Suprapubic skin (tissue), 4 donors: ENCODE measurements around the gene SLC5A11. TPM values are rescaled to one million over a fixed set of nuclear protein-coding genes. Genes with fewer than 3 reads are reported as not detected.
A peak's percentile ranks its signal among the peaks of the same experiment; 100 is the strongest.

Experiments
- DNase-seq, 2 donors: peaks; one replicate each; pipeline ENCODE4 v3.0.0-alpha.2; 2019; ENCODE audit warnings: low spot score in 2 of 2
- H3K27ac ChIP-seq: fragments of 200-600 bp; sonication (generic); one replicate; pipeline ENCODE4 v1.5.1; 2019
- H3K27me3 ChIP-seq: fragments of 200-600 bp; sonication (generic); one replicate; pipeline ENCODE4 v1.5.1; 2019
- H3K36me3 ChIP-seq: fragments of 200-600 bp; sonication (generic); one replicate; pipeline ENCODE4 v1.5.1; 2019
- H3K4me1 ChIP-seq: fragments of 200-600 bp; sonication (generic); one replicate; pipeline ENCODE4 v1.5.1; 2019
- H3K4me3 ChIP-seq: fragments of 200-600 bp; sonication (generic); one replicate; pipeline ENCODE4 v1.5.1; 2019; ENCODE audit warnings: mild to moderate bottlenecking
- H3K9me3 ChIP-seq: fragments of 200-600 bp; sonication (generic); one replicate; pipeline ENCODE4 v1.5.1; 2019
- CTCF ChIP-seq, 2 donors: fragments of 200-600 bp in 1 of 2; fragments of 450-650 bp in 1 of 2; sonication (generic) in 1 of 2; IDR thresholded peaks; one replicate each; pipeline ENCODE4 v1.5.1; 2016 to 2019; ENCODE audit warnings: antibody characterized with exemption in 2 of 2, mild to moderate bottlenecking in 1 of 2, moderate library complexity in 1 of 2
- EP300 ChIP-seq: sonication (generic); formaldehyde crosslinking; IDR thresholded peaks from one replicate; pipeline ENCODE4 v1.6.1; 2017; ENCODE audit warnings: antibody characterized with exemption
- POLR2A ChIP-seq, 2 donors: fragments of 450-650 bp; IDR thresholded peaks; one replicate each; pipeline ENCODE4 v1.6.1; 2017; ENCODE audit warnings: antibody characterized with exemption in 2 of 2, mild to moderate bottlenecking in 2 of 2, moderate library complexity in 2 of 2
- POLR2AphosphoS5 ChIP-seq, 3 donors: sonication (generic); formaldehyde crosslinking; IDR thresholded peaks; one replicate each; pipeline ENCODE4 v1.6.1; 2017; ENCODE audit warnings: antibody characterized with exemption in 3 of 3
- WGBS: methylation state at CpG from one replicate; pipeline ENCODE4 v1.1.5; 2018; 5-methylcytosine and 5-hydroxymethylcytosine counted together
- total RNA-seq, 4 donors: library from RNA; depleted of rRNA; stranded (reverse); fragments of >200 nt; gene quantifications; one replicate each; pipeline ENCODE4 v1.1.0, GENCODE V29; 2016

Gene SLC5A11
- total RNA-seq, 4 donors from 2014 or later: 0.55 to 0.64 TPM; not detected in 2

DNA sequence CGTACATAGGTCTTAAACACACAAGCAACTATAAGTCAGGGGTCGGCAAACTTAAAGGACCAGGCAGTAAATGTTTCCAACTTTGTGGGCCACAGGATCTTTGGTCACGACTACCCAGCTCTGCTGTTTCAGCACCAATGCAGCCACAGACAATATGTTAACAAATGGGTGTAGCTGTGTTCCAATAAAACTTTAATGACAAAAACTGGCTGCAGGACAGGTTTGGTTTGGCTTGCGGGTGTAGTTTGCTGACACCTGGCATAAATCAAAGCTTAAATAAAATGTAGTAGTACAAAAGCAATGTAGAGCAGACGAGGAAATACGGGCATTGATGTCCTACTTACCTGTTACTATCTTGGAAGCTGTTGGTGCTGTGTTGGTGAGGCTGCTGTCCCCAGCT lies 84.7 kb downstream of the SLC5A11 start:
- Histone ChIP-seq H3K4me1 (no peaks in the 10 kb centered on the region), H3K27me3 (no peaks in the 10 kb centered on the region), H3K36me3 (peaks cover 94% of the 10 kb centered on the region), H3K27ac (no peak overlapping the region), H3K9me3 (no peaks in the 10 kb centered on the region), H3K4me3 (no peak overlapping the region)
- TF ChIP-seq POLR2AphosphoS5 (IDR thresholded peaks at IDR 0.05): no peak
- no peak for TF ChIP-seq EP300
- TF ChIP-seq POLR2A (IDR thresholded peaks at IDR 0.05): no peak
- TF ChIP-seq CTCF (IDR thresholded peaks at IDR 0.05): no peak
- DNase-seq: no peak
- WGBS: 80% methylated on average over 6 of the region's 6 CpGs

- H3K27me3 ChIP-seq: no peaks in the 10 kb centered on the region
- TF ChIP-seq POLR2AphosphoS5 (IDR thresholded peaks at IDR 0.05) (no peak), EP300 (no peak), POLR2A (IDR thresholded peaks at IDR 0.05) (no peak), CTCF (IDR thresholded peaks at IDR 0.05) (no peak)
- no peak overlapping the region for H3K4me3 ChIP-seq
- H3K4me1 ChIP-seq: no peaks in the 10 kb centered on the region
- no peaks in the 10 kb centered on the region for H3K9me3 ChIP-seq
- 95% methylated on average over 12 of the region's 12 CpGs for WGBS
- peaks cover 96% of the 10 kb centered on the region for H3K36me3 ChIP-seq
- DNase-seq: no peak
- no peak overlapping the region for H3K27ac ChIP-seq
These were observed 85.3 kb downstream of the SLC5A11 start for GRCh38 chr16:24931091-24931490.

- H3K27me3 ChIP-seq: no peaks in the 10 kb centered on the region
- H3K27ac ChIP-seq: no peak overlapping the region
- TF ChIP-seq CTCF (IDR thresholded peaks at IDR 0.05): no peak
- no peak for TF ChIP-seq EP300
- no peak for TF ChIP-seq POLR2A (IDR thresholded peaks at IDR 0.05)
- no peak for TF ChIP-seq POLR2AphosphoS5 (IDR thresholded peaks at IDR 0.05)
- no peak for DNase-seq
- WGBS: 82% methylated on average over 6 of the region's 6 CpGs
- H3K4me3 ChIP-seq: no peak overlapping the region
- H3K9me3 ChIP-seq: no peaks in the 10 kb centered on the region
- peaks cover 96% of the 10 kb centered on the region for H3K36me3 ChIP-seq
- H3K4me1 ChIP-seq: no peaks in the 10 kb centered on the region
These were observed 89.6 kb downstream of the SLC5A11 start for GRCh38 chr16:24935336-24935735.

DNA sequence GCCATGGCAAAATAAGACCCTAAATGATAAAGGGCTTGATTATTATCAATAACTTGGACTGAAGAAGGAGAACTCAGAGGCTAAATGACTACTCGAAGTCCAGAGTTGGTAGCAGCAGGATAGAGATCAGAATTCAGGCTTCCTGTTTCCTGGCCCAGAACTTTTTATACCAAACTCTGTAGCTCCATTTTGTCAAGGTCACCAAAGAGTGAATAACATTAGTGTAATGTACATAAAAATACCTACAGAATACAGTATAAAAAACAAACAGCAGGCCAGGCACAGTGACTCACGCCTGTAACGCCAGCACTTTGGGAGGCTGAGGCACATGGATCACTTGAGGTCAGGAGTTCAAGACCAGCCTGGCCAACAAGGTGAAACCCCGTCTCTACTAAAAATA lies 90.4 kb downstream of the SLC5A11 start:
- Histone ChIP-seq H3K27ac (no peak overlapping the region), H3K4me3 (no peak overlapping the region), H3K4me1 (no peaks in the 10 kb centered on the region), H3K9me3 (no peaks in the 10 kb centered on the region), H3K27me3 (no peaks in the 10 kb centered on the region), H3K36me3 (peaks cover 96% of the 10 kb centered on the region)
- no peak for TF ChIP-seq POLR2A (IDR thresholded peaks at IDR 0.05)
- TF ChIP-seq CTCF (IDR thresholded peaks at IDR 0.05): no peak
- no peak for TF ChIP-seq EP300
- TF ChIP-seq POLR2AphosphoS5 (IDR thresholded peaks at IDR 0.05): no peak
- 91% methylated on average over 4 of the region's 4 CpGs for WGBS
- no peak for DNase-seq

DNA sequence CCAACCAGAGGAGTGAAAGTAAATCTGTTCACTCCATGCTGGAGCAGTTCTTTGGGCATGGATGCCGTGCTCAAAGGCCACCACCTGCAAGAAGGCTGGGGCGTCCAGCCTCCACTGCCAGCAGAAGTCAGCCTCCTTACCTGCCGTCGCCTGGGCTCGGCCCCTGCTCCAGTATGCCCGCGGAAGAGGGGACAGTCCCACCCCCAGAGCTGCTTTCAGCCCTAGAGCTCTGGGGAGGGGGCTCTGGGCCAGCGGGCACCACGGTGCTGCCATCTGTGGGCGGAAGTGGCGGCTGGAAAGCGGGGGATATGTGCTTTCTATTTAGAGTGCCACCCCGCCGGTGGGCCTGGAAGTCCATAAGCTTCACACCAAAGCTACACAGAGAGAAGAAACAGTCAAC lies 93.5 kb downstream of the SLC5A11 start:
- Histone ChIP-seq H3K27ac (no peak overlapping the region), H3K36me3 (peaks cover 90% of the 10 kb centered on the region), H3K4me1 (no peaks in the 10 kb centered on the region), H3K9me3 (no peaks in the 10 kb centered on the region), H3K27me3 (no peaks in the 10 kb centered on the region), H3K4me3 (no peak overlapping the region)
- 84% methylated on average over 2 of the region's 14 CpGs for WGBS
- no peak for TF ChIP-seq EP300
- no peak for TF ChIP-seq POLR2AphosphoS5 (IDR thresholded peaks at IDR 0.05)
- no peak for TF ChIP-seq CTCF (IDR thresholded peaks at IDR 0.05)
- no peak for TF ChIP-seq POLR2A (IDR thresholded peaks at IDR 0.05)
- DNase-seq: peak in 1 of 2 donors; percentile 45
